HEK293T (cell line): ENCODE data around the gene FGF14.

Source experiments
- BHLHE40 ChIP-seq: fragments of 450-650 bp; IDR thresholded peaks from 2 replicates; pipeline ENCODE4 v1.6.1; 2016; ENCODE audit warnings: mild to moderate bottlenecking, moderate library complexity, borderline replicate concordance
- ELF4 ChIP-seq: fragments of 450-650 bp; IDR thresholded peaks from 2 replicates; pipeline ENCODE4 v1.6.1; 2017; ENCODE audit warnings: antibody characterized with exemption
- FOXK2 ChIP-seq: fragments of 450-650 bp; IDR thresholded peaks from 2 replicates; pipeline ENCODE4 v1.6.1; 2016; ENCODE audit warnings: mild to moderate bottlenecking
- FOXM1 ChIP-seq: fragments of 450-650 bp; IDR thresholded peaks from 2 replicates; pipeline ENCODE4 v1.6.1; 2017; ENCODE audit warnings: mild to moderate bottlenecking, borderline replicate concordance
- HDGF ChIP-seq: fragments of 450-650 bp; IDR thresholded peaks from 2 replicates; pipeline ENCODE4 v1.6.1; 2017; ENCODE audit warnings: antibody characterized with exemption, borderline replicate concordance
- NFRKB ChIP-seq: fragments of 450-650 bp; IDR thresholded peaks from 2 replicates; pipeline ENCODE4 v1.6.1; 2016; ENCODE audit warnings: mild to moderate bottlenecking, moderate library complexity
- SP1 ChIP-seq: fragments of 450-650 bp; IDR thresholded peaks from 2 replicates; pipeline ENCODE4 v1.6.1; 2017
- SUZ12 ChIP-seq: fragments of 450-650 bp; IDR thresholded peaks from 2 replicates; pipeline ENCODE4 v1.6.1; 2016; ENCODE audit warnings: mild to moderate bottlenecking
- TARDBP ChIP-seq: fragments of 450-650 bp; IDR thresholded peaks from 2 replicates; pipeline ENCODE4 v1.6.1; 2016
- TF ChIP-seq, protein P1 (sequence below): fragments of 450-650 bp; IDR thresholded peaks from 2 replicates; pipeline ENCODE4 v1.6.1; 2016

DNA sequence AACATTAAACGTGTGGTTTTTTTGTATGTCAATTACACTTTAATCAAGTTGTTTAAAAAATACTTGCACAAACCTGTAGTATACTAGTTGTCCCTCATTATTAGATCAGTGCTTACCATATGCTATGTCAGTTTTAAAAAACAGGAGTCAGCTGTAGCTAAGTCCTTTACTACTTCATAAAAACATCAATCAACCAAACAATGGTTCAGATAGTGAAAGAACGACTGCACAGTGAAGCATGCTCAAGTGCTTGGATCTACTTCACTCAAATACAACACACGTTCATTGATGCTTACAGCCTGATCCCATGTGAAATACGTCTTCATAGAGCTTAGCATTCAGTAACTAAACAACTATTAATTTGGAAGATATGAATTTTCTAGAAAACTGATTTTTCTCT is 225.0 kb downstream of the FGF14 start:
- TF ChIP-seq FOXK2: no peak
- no peak for TF ChIP-seq HDGF
- no peak for TF ChIP-seq NFRKB
- TF ChIP-seq ELF4: no peak
- no peak for TF ChIP-seq SP1
- no peak for TF ChIP-seq SUZ12
- TF ChIP-seq TARDBP: no peak
- TF ChIP-seq BHLHE40: no peak
- TF ChIP-seq FOXM1: no peak
- TF ChIP-seq, protein P1, sequence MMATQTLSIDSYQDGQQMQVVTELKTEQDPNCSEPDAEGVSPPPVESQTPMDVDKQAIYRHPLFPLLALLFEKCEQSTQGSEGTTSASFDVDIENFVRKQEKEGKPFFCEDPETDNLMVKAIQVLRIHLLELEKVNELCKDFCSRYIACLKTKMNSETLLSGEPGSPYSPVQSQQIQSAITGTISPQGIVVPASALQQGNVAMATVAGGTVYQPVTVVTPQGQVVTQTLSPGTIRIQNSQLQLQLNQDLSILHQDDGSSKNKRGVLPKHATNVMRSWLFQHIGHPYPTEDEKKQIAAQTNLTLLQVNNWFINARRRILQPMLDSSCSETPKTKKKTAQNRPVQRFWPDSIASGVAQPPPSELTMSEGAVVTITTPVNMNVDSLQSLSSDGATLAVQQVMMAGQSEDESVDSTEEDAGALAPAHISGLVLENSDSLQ: no peak
